Esophagus muscularis mucosa (tissue), 4 donors: ENCODE data around the gene C3orf62.

Source experiments
- EP300 ChIP-seq: sonication (generic); formaldehyde crosslinking; IDR thresholded peaks from one replicate; pipeline ENCODE4 v1.6.1; 2017; ENCODE audit warnings: antibody characterized with exemption
- POLR2A ChIP-seq: fragments of 450-650 bp; IDR thresholded peaks from one replicate; pipeline ENCODE4 v1.6.1; 2017; ENCODE audit warnings: antibody characterized with exemption, moderate library complexity, mild to moderate bottlenecking, low read depth
- TF ChIP-seq, protein P1 (sequence below), 3 experiments: fragments of 200-600 bp in 2 of 3; fragments of 450-650 bp in 1 of 3; sonication (generic) in 2 of 3; IDR thresholded peaks; one replicate each; pipeline ENCODE4 v1.5.1; 2017 to 2019; ENCODE audit warnings: antibody characterized with exemption in 3 of 3, mild to moderate bottlenecking in 2 of 3, moderate library complexity in 1 of 3

GRCh38 chr3:49269443-49270155 is 7.4 kb downstream of the C3orf62 start:
- TF ChIP-seq, protein P1, sequence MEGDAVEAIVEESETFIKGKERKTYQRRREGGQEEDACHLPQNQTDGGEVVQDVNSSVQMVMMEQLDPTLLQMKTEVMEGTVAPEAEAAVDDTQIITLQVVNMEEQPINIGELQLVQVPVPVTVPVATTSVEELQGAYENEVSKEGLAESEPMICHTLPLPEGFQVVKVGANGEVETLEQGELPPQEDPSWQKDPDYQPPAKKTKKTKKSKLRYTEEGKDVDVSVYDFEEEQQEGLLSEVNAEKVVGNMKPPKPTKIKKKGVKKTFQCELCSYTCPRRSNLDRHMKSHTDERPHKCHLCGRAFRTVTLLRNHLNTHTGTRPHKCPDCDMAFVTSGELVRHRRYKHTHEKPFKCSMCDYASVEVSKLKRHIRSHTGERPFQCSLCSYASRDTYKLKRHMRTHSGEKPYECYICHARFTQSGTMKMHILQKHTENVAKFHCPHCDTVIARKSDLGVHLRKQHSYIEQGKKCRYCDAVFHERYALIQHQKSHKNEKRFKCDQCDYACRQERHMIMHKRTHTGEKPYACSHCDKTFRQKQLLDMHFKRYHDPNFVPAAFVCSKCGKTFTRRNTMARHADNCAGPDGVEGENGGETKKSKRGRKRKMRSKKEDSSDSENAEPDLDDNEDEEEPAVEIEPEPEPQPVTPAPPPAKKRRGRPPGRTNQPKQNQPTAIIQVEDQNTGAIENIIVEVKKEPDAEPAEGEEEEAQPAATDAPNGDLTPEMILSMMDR (IDR thresholded peaks at IDR 0.05), result no peak
- no peak for TF ChIP-seq EP300
- no peak for TF ChIP-seq POLR2A
